GM19328 (cell line): ENCODE results near the gene ZNRF3.
"Not testable (repeated sequence)": the region's sequence is repeated elsewhere in the genome, so short reads cannot be mapped to it uniquely, and the experiment has no call there.

Source experiments
- ATAC-seq: cut with Tn5 transposase; IDR thresholded peaks from one replicate; pipeline ENCODE4 v1.9.1; 2021; ENCODE audit warnings: mild to moderate bottlenecking, moderate library complexity; ENCODE audit not compliant: unreplicated experiment

The ZNRF3 gene

DNA sequence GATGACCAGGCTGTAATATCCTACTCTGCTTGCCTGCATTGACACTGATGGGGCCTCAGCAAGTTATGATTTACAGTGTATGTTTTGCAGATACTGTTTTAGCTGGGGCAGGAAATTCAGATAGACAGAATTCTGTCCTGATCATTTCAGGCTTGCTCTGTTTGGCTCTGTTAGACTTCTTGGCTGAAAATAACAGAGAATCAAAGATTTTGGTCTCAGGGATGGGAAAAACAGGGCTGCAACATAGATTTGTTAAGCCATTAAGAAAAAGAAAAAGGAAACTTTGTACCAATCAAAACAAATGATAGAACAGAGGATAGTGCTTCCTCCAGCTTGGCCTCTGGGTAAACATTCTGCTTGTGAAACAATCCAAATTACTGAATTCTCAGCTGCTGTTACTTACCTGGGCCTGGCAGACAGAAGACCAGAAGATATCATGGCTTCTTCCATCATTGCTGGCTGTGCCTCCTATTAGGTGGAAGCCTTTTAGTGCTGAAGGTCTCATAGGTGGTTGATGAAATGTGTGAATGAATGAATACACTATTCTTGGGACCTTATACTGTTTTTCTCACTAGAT lies 22.0 kb downstream of the ZNRF3 start:
- no peak for ATAC-seq

DNA sequence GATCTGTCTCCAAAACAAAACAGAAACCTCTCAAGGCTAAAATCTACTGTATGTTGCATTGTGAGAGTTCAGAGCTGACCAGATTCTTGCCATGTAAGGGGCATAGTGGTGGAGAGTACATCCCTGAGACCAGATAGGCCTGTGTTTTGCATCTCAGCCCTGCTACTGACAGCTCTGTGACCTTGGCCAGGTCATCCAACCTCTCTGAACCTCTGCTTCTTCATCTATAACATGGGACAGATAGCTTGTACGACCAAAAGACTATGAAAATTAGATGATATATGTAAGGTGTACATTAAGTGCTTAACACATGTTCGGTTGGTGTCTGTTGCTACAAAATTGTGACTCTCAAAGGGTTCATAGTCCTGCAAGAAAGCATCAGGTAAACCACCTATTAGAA lies 22.9 kb downstream of the ZNRF3 start:
- no peak for ATAC-seq

DNA sequence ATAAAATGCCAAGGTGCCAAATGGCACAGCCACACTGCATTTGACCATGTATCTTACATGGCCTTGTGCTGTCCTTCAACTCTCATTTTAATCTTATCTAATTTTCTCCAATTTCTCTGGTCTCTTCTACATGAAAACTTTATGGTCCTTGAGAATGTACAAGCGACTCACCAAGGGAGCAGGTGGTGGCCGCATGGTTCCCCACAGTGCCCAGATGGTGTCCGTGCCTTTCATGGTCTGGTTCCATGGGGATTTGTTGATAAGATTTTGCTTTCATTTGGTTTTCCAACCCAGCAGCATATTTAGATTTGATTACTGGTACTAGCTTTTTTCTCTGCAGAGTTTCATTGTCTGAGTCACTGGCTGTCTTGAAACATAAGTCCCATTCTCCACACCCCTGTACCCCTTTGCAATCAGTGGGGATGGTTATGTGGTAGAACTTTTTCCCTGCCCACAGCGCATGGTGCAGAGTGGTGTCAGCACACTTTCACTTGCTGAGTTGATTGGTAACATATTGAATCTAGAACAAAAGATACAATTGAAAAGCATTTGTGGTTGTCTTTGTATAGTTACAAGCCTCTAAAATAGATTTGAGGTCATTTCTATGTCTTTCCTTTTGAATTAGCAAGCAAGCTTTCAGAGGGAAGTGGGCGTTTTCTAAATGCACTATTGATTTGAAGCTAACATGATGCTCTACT lies 24.1 kb downstream of the ZNRF3 start:
- no peak for ATAC-seq

DNA sequence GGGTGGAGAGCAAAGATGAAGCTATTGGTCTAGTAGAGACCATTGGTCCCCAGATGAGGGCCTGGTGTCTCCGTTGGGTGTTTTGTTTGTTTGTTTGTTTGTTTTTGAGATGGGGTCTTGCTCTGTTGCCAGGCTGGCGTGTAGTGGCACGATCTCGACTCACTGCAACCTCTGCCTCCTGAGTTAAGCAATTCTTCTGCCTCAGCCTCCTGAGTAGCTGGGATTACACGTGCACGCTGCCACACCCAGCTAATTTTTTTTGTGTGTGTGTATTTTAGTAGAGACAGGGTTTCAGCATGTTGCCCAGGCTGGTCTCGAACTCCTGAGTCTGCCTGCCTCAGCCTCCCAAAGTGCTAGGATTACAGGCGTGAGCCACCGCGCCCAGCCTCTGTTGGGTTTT lies 25.4 kb downstream of the ZNRF3 start:
- ATAC-seq, result not testable (repeated sequence)

DNA sequence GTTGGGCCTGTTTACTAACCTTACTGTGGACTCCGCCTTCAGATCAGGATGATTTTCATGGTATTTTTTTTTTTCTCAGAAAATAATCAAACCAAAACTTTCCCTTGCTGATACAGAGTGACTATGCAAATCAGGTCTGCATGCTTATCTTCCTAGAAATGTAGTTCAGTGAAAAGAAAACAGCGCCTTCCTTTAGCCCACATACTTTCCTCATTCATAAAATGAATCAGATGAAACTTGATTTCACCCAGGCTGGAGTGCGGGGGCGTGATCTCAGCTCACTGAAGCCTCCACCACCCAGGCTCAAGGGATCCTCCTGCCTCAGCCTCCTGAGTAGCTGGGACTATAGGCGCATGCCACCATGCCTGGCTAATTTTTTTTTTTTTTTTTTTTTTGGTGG lies 26.0 kb downstream of the ZNRF3 start:
- ATAC-seq, result no peak

DNA sequence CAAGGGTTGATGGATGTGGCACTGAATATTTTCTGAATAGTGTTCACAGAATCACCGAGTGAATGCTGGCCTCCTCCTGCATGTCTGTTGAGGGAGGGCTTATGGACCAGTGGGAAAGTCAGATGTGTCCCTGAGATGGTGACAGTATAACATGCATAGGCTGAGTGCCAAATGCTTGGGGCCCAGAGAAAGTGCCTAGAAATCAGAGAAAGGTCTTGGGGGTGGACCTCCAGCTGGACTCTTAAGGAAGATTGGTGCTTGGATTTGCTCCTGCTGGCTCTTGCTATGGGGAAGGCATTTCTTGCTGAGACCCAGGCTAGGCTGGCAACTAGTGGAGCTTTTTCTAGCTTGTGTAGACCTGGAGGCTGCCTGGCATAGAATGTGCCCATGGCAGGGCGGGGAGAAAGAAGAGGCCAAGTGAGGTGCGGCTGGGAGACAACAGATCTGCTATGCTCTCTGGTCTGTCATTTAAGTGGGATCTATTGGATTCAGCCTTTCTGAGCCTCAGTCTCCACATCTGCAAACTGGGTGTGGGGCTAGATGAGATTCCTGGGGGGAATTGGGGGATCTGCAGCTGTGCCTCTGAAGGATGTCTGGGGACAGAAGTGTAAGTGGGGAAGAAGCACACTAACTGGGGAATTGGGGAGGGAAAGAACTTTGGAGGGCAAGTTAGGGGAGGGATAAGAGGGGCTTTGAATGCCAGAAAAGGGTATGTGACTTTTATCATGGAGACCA lies 27.4 kb downstream of the ZNRF3 start:
- no peak for ATAC-seq

DNA sequence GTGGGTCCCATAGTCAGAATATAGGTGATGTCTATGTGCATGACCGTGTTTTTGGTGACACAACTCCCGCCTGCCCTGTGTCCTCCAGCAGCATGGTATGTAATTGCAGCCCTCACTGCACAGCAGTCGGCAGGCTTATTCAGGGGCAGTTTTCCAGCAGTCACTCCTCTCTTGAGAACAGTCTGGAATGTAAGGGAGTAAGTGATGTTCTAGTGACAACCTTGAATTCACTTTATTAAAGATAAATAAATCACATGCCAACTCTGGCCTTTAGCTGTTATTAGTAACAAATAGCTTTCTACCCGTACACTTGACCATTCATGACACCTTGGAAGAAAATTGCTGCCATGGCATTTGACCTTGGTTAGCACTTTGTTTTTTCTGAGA lies 27.9 kb downstream of the ZNRF3 start:
- no peak for ATAC-seq

DNA sequence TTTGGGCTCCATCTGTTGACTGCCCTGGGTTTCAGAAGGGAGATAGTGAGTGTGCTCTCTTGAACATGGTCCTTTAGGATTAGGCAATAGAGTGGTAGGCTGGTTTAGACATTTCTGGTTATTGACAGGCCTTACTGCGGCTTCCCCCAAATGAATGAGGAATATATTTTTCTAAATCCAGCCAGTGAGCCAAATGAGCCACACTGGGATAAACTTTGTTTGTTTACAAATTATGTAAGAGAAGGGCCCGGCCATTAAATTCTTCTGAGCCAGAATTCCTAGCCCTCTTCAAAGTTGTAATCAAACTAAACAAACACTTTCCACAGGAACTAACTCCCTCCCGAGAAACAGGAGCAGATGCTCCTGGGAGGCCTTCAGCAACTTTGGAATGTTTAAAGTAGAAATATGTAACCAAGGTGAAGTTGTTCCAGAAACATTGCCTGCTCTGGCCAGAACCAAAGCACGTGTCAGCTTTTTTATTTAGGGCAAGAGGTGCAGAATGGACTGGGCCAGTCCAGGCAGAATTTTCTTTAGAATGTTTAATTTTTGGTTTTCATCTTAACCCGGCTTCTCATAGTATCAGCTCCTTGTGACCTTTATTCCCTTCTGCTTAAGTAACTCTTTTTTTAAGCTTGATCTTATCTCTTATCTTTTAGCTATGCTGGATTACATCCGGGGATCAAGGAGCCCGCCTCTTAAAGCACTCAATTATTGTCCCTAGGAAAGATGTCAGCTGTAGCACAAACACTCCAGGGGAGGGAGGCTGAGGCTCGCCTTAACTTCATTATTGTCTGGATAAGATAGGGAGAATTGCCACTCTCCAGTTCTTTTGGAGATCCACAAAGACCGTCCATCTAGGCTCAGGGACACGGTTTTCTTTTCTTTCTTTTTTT lies 28.7 kb downstream of the ZNRF3 start:
- no peak for ATAC-seq

DNA sequence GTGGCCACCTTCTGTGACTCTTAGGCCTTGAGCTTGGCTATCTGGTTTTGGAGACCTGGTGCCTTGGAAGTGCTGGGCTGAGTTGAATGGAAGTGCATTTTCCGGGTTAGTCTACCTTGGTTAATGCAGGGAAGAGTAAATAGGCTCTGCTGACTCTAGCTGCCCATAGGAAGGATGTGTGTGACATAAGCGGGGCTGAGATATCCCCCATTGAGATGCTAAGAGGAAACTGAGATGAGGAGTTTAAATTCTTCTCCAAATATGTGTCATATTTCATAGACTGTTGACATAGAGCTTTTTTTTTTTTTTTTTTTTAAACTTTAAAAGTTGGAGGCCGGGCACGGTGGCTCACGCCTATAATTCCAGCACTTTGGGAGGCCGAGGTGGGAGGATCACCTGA lies 30.8 kb downstream of the ZNRF3 start:
- no peak for ATAC-seq

DNA sequence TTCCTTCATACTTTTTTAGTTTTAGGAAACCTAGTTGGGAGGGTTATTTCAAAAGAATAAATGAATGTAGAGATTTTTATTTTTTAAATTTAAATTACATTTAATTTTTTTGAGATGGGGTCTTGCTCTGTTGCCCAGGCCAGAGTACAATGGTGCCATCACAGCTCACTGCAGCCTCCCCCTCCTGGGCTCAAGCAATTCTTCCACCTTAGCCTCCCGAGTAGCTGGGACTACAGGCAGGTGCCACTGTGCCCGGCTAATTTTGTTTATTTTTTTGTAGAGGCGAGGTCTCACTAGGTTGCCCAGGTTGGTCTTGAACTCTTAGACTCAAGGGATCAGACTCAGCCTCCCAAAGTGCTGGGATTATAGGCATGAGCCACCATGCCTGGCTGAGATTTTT lies 32.6 kb downstream of the ZNRF3 start:
- no peak for ATAC-seq

DNA sequence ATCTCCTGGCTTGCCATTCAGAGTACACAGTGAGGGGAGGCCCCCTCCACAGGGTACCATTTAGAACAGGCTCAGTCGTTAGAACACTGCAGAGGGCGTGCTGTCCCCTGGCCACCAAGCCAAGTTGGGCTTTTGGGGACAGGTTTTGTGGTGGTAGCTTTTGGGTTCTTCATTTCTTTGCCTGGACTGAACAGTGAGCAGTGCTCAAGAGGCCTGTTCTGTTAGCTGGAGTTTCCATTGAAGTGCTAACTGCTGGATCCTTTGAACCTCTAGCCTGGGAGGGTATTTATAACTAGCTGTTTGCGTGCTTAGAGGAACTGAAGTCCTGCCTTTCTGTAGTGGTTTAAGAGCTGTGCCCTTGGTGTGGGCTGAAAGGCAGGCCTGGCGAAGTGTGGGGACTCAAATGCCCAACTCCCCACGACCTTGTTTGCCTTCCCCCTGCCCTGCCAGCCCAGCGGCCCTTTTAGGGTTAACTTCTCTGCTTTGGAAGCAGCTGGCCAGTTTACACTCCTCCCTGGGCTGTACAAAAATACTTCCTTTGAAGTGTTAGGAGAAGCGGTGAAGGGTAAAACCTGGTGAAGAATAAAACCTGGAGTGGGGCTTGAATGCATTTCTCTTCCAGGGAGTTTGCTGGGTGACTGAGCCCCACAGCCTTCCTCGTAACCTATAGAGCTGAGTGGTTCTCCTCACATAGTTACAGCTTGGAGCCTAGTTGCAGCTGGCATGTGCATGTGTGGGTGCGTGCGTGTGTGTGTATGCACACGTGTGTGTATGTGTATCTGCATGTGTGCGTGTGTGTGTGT lies 34.6 kb downstream of the ZNRF3 start:
- no peak for ATAC-seq

DNA sequence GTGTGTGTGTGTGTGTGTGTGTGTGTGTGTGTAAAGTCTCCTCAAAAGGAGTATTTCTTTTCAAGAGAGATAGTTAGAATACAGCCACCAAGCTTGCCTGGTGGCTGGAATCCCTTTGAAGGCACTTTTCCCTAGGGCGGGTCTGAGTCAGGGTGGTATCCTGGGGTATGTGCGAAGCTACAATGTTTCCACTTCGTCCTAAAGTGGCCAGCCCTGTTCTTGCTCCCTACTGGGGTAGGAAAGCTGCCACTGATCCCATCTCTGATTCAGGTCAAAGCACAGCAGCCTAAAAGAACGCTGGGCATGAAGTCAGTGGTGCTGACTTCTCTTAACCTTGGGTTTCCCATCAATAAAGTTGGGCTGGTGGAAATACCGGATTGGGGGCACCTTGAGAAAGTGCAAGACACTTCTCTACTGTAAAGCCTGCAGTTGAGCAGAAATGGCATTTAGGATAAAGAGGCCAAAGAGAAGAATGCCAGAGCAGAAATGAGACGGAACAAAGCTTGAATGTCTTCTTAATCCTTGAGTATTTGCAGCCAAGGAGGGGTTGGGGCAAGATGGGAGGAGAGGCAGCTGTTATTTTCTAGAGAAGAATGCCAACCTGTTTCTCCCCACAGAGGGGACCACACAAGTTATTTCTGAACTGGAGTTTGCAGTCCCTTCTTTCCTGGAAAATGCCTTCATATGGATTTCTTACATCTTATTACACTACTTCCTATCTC lies 35.3 kb downstream of the ZNRF3 start:
- no peak for ATAC-seq

DNA sequence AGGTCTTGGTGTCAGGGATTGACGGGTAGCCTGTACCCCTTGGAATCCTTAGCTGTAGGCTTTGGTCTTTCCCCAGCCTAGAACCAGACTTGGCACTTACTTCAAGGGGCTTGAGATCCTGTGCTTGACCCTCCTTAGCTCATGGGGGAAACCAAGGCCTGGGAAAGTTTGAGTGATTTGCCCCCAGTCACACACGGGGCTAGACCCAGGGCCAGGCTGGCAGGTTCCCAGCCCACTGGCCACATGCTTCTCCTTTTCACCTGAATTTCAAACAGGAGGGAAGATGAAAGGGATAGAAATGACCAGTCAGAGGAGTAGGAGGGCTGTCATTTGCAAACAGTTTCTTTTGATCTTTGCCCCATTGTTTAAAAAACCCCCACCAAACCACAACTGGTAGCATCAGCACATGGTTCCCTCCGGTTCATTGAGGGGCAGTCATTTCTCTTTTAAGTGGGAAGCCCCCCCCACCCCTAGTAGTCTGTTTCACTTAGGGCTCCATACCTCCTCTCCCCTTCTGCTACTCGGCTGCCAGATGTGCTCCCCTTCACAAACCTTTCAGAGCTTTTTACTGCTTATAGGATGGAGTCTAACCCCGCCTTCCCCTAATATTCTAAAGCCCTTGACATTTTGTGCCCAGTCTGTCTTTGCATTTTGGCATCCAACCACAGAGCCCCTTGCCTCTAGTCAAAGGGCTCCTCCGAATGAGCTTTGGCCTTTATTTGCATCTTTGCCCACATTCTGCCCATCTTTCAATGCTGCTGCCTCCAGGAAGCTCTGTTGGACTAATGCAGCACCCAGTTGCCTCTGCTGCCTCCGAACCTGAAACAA lies 37.6 kb downstream of the ZNRF3 start:
- ATAC-seq, result no peak

DNA sequence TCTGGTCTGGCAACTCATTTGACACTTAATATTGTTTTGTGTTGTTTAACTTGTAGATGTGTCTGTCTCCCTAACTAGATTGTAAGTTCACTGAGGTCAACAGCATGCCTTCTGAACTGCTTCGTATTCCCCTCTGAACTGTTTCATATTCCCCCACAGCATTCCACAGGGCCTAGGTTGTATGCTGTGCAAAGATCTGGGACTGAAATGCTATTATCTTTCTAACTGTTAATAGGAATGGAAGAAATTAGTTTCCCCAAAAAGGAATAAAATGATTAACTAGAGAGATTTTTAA lies 38.2 kb downstream of the ZNRF3 start:
- ATAC-seq, result no peak

DNA sequence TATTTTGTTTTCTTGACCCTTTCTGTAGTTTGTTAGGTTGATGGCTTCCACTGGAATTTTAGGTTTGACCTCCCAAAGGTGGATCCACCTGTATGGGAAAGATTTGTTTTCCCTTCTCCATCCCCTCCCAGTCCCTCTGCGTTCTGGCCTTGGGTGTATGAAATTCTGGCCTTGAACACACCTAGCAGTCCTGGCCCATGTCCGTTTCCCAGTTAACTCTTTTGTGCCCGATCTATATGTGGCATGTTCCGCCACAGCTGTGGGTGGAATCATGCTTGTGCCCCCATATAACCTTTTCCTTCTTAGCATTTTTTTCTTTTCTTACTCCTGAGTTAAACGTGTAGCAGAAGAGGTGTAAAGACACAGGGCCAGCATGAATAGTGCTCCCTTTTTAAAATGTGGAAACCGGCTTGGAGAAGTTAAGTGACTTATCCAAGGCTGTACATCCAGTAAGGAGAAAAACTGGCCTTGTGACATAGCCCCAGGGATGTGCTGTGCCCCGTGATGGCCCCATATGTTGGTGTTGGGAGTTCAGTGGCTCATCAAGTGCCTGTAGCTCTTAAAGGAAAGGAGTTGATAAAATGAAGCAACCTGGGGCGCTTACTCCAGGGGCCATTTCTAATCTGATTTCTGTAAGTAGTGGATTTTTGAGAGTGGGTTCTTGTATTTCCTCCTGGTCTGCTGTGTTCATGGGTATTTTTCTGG lies 39.3 kb downstream of the ZNRF3 start:
- ATAC-seq, result no peak

DNA sequence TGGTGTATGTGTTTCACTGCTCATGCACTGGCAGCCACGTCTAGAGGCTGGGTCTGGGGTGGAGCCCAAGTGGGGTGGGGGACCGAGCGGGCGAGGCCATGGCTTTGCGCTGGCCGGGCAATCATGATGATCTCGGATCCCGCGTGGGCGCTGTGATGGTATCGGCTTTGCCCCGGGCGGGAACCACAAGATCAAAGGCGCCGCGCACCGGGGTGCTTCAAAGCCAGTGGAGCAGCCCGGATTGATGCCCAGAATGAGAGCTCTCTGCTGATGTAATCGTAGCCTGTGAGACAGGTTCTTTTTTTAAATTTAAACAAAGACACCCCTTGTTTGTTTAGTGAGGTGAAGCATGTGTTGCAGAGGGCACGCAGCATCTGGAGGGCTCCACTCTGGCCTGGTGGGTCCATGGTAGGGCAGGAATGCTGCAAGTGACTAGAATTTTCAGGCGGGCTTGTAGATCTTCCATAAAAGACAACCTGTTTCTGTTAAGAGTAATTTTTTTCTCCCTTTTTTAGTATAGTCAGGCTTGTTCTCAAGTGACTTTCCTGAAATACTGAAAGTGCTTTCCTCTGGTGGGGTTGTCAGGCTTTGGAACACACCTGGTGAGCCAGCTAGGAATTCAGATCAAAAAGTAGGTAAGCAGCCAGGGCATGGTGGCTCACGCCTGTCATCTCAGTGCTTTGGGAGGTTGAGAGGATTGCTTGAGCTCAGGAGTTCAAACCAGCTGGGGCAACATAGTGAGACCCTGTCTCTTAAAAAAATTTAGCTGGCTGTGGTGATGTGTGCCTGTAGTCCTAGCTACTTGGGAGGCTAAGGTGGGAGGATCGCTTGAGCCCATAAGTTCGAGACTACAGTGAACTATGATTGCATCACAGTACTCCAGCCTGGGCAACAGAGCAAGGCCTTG lies 40.7 kb downstream of the ZNRF3 start:
- no peak for ATAC-seq

DNA sequence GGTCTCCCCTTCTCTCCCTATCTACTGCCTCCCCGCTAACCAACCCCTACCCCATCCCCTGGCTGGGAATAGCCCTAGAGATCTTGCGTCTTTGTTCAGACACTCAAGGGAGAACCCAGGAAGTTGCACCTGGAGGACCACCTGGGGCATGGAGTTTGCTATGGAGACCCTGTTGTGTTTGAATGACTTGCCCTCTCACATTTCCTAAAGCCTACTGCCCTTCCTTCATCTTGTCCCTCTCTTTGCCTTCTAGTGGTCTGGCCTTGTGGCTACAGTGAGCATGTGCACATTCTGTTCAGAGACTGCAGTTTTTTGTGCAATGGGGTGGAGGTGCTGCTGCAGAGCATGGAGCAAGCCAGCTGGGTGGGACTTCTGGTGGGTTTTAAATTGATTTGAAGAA lies 42.5 kb downstream of the ZNRF3 start:
- no peak for ATAC-seq

DNA sequence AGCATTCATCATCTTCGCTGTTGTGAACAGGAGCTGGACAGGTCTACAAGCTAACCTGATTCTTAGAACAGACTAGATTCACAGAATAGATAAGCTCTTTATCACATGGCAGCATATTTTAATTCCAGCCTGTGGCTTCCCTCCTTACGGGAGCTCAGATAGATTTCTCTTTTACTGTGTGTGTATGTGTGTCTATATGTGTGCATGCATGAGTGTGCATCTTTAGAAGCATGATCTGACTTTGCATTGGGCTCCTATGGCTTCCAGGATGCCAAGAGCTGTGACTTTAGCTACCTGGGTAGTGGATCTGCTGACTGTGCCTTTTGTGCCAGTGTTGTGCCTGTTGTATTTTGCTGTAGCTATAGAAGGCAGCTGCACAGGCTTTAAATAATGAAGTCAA lies 44.3 kb downstream of the ZNRF3 start:
- ATAC-seq, result no peak
